T-helper 1 cell (primary cell): ENCODE data around the gene FGF4.

ENCODE experiments used
- DNase-seq, 5 donors: peaks; one replicate each; pipeline ENCODE4 v3.0.0-alpha.2; 2012 to 2020

FGF4 gene

DNA sequence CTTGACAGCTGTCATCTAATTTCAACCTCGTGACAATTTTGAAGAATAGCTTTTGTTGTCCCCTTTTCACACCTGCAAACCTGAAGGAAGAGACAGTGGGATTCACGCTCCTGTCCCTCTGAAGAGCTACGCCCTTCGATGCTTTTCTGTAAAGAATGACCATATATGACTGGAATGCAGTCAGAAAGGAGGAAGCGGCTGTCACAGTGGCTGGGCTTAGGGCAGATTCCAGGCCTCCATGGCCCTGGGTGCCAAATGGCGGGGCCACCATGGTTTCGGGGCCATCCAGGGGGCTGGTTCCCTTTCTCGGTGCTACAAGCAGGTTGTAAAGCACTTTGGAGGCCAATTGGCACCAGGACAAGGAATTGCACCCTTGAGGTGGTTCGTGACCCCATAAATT is 49.1 kb downstream of the FGF4 start:
- no peak for DNase-seq

DNA sequence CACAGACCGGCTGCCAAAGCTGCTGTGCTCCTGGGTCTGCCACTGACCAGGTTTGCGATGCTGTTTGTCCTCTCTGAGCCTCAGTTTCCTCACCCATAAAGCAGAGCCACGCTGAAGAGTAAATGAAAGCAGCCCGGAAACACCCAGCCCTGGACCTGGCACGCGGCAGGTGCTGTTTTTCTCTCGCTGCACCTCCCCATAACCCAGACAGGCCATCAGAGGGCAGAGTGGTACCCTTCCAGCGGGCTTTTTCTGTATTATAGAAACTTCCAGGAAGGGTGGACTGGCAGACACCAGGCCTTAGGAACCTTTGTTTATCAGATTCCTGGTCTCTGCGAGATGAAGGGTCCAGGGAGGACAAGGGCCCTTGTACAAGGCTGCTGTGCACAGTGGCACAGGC is 53.4 kb downstream of the FGF4 start:
- no peak for DNase-seq

DNA sequence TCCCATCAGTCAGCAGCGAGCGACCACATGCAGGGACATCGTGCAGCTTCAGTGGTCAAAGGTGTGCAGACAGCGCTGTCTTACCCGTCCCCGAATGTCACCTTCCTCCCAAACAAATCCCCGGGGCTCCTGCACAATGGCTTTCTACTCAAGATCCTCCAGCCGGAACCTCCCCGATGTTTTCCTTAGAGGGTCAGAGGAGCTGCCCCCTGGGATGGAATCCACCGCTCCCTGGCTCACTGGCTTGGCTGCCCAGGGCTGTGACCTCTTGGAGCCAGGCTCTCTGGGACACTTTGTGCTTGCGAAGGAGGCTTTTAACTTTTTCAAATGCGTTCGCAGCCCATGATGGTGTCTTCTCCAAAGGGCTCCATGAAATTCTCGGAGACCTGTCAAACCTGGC is 54.0 kb downstream of the FGF4 start:
- DNase-seq: no peak
